ENCODE data around the gene HAPLN3. TPM values are rescaled to one million over a fixed set of nuclear protein-coding genes. Genes with fewer than 3 reads are reported as not detected.
"Not testable (repeated sequence)": the region's sequence is repeated elsewhere in the genome, so short reads cannot be mapped to it uniquely, and the experiment has no call there.

HAPLN3 gene
- total RNA-seq: 5.2 TPM
- long read RNA-seq, transcript HAPLN3-201 (5 exons, 1,980 nt): major isoform, 13 of 14 reads
- long read RNA-seq, partial matches to known transcripts: 0 of 14 reads
- long read RNA-seq, other reads (novel, unspliced or antisense): 1 of 14 reads

GRCh38 chr15:88894819-88895767 lies at the start of gene HAPLN3:
TSS of gene HAPLN3 (minus strand) at chr15:88895544. CDS start at chr15:88887298, 8,246 bp downstream.
- no peak for DNase-seq (ENCODE audit: low spot score)

GRCh38 chr15:88940110-88940675 lies 44.8 kb upstream of the HAPLN3 start:
- no peak for DNase-seq (ENCODE audit: low spot score)

GRCh38 chr15:88939486-88939806 lies 44.1 kb upstream of the HAPLN3 start:
- no peak for DNase-seq (ENCODE audit: low spot score)

- no peak for DNase-seq (ENCODE audit: low spot score)
These were observed 43.6 kb upstream of the HAPLN3 start for GRCh38 chr15:88938802-88939485.

- not testable (repeated sequence) for DNase-seq (ENCODE audit: low spot score)
These were observed 39.1 kb upstream of the HAPLN3 start for GRCh38 chr15:88934449-88934848.

- no peak for DNase-seq (ENCODE audit: low spot score)
These were observed 37.6 kb upstream of the HAPLN3 start for GRCh38 chr15:88932875-88933330.

GRCh38 chr15:88932271-88932874 lies 37.0 kb upstream of the HAPLN3 start:
- no peak for DNase-seq (ENCODE audit: low spot score)

GRCh38 chr15:88930579-88930978 lies 35.2 kb upstream of the HAPLN3 start:
- DNase-seq (ENCODE audit: low spot score): no peak

- not testable (repeated sequence) for DNase-seq (ENCODE audit: low spot score)
These were observed 34.2 kb upstream of the HAPLN3 start for GRCh38 chr15:88929358-88930098.

GRCh38 chr15:88928192-88928591 lies 32.8 kb upstream of the HAPLN3 start:
- DNase-seq (ENCODE audit: low spot score): not testable (repeated sequence)

- DNase-seq (ENCODE audit: low spot score): not testable (repeated sequence)
These were observed 30.3 kb upstream of the HAPLN3 start for GRCh38 chr15:88925648-88926047.

GRCh38 chr15:88920892-88921435 lies 25.6 kb upstream of the HAPLN3 start:
- not testable (repeated sequence) for DNase-seq (ENCODE audit: low spot score)

GRCh38 chr15:88920186-88920891 lies 25.0 kb upstream of the HAPLN3 start:
- DNase-seq (ENCODE audit: low spot score): no peak

GRCh38 chr15:88918738-88919137 lies 23.4 kb upstream of the HAPLN3 start:
- no peak for DNase-seq (ENCODE audit: low spot score)

GRCh38 chr15:88917760-88918159 lies 22.4 kb upstream of the HAPLN3 start:
- no peak for DNase-seq (ENCODE audit: low spot score)

GRCh38 chr15:88915354-88915753 lies 20.0 kb upstream of the HAPLN3 start:
- no peak for DNase-seq (ENCODE audit: low spot score)

- DNase-seq (ENCODE audit: low spot score): no peak
These were observed 18.5 kb upstream of the HAPLN3 start for GRCh38 chr15:88913850-88914169.

- no peak for DNase-seq (ENCODE audit: low spot score)
These were observed 17.9 kb upstream of the HAPLN3 start, which contains the start of gene MFGE8 for GRCh38 chr15:88913017-88913849. TSS of gene MFGE8 (minus strand) at chr15:88913379. CDS start at chr15:88913319, 60 bp downstream.

GRCh38 chr15:88912500-88912921 lies 17.2 kb upstream of the HAPLN3 start:
- DNase-seq (ENCODE audit: low spot score): no peak
